Measurements from ENCODE around the gene ELOVL5. TPM values are rescaled to one million over a fixed set of nuclear protein-coding genes. Genes with fewer than 3 reads are reported as not detected.

ELOVL5 gene
- total RNA-seq, 4 donors from 2014 or later = 5.6 to 7.2 (median 6.2) TPM

- ATAC-seq = no peak
- H3K27me3 ChIP-seq = no peaks in the 10 kb centered on the region
- intact Hi-C loops (cut with DNase I; ENCODE audit: low total_unique reads) = no loop called here
- TF ChIP-seq CTCF (IDR thresholded peaks at IDR 0.05 in 4 of 5, conservative IDR thresholded peaks at IDR 0.05 in 1 of 5) (no peak), POLR2A (IDR thresholded peaks at IDR 0.05) (no peak)
- H3K4me3 ChIP-seq = no peak overlapping the region
- in situ Hi-C loops (cut with MboI; ENCODE audit: low sequenced_read_pairs in 4 of 4) = no loop called here
- H3K4me1 ChIP-seq = peaks cover 0 to 6% of the 10 kb centered on the region in 2 donors
- DNase-seq = no peak
- H3K36me3 ChIP-seq = no peaks in the 10 kb centered on the region
- no peak overlapping the region for H3K27ac ChIP-seq
- no peaks in the 10 kb centered on the region for H3K9me3 ChIP-seq
Measured at GRCh38 chr6:53322188-53323029, 26.3 kb downstream of the ELOVL5 start.

- DNase-seq = no peak
- Histone ChIP-seq H3K36me3 (no peaks in the 10 kb centered on the region), H3K4me3 (no peak overlapping the region), H3K4me1 (peaks cover 0 to 6% of the 10 kb centered on the region in 2 donors), H3K27ac (no peak overlapping the region), H3K27me3 (no peaks in the 10 kb centered on the region), H3K9me3 (no peaks in the 10 kb centered on the region)
- TF ChIP-seq CTCF (IDR thresholded peaks at IDR 0.05 in 4 of 5, conservative IDR thresholded peaks at IDR 0.05 in 1 of 5) (no peak), POLR2A (IDR thresholded peaks at IDR 0.05) (no peak)
- in situ Hi-C loops (cut with MboI; ENCODE audit: low sequenced_read_pairs in 4 of 4) = no loop called here
- intact Hi-C loops (cut with DNase I; ENCODE audit: low total_unique reads) = no loop called here
- ATAC-seq = no peak
Measured at GRCh38 chr6:53321701-53322100, 27.0 kb downstream of the ELOVL5 start.

GRCh38 chr6:53320964-53321363, 27.8 kb downstream of the ELOVL5 start:
- intact Hi-C loops (cut with DNase I; ENCODE audit: low total_unique reads) (no loop called here), in situ Hi-C loops (cut with MboI; ENCODE audit: low sequenced_read_pairs in 4 of 4) (no loop called here)
- ATAC-seq (no peak), DNase-seq (no peak)
- Histone ChIP-seq H3K4me1 (peaks cover 0 to 6% of the 10 kb centered on the region in 2 donors), H3K27me3 (no peaks in the 10 kb centered on the region), H3K4me3 (no peak overlapping the region), H3K9me3 (no peaks in the 10 kb centered on the region), H3K36me3 (no peaks in the 10 kb centered on the region), H3K27ac (no peak overlapping the region)
- no peak for TF ChIP-seq CTCF (IDR thresholded peaks at IDR 0.05 in 4 of 5, conservative IDR thresholded peaks at IDR 0.05 in 1 of 5)
- no peak for TF ChIP-seq POLR2A (IDR thresholded peaks at IDR 0.05)

GRCh38 chr6:53318429-53318828, 30.3 kb downstream of the ELOVL5 start:
- H3K27me3 ChIP-seq = no peaks in the 10 kb centered on the region
- ATAC-seq = no peak
- TF ChIP-seq CTCF (IDR thresholded peaks at IDR 0.05 in 4 of 5, conservative IDR thresholded peaks at IDR 0.05 in 1 of 5) (no peak), POLR2A (IDR thresholded peaks at IDR 0.05) (no peak)
- no peak overlapping the region for H3K4me3 ChIP-seq
- peaks cover 0 to 12% of the 10 kb centered on the region in 2 donors for H3K4me1 ChIP-seq
- no peaks in the 10 kb centered on the region for H3K36me3 ChIP-seq
- no peaks in the 10 kb centered on the region for H3K9me3 ChIP-seq
- H3K27ac ChIP-seq = no peak overlapping the region
- in situ Hi-C loops (cut with MboI; ENCODE audit: low sequenced_read_pairs in 4 of 4) = no loop called here
- no peak for DNase-seq
- intact Hi-C loops (cut with DNase I; ENCODE audit: low total_unique reads) = no loop called here

Measured in gastrocnemius medialis (tissue), 4 donors.